GM12874 (cell line): ENCODE results near the gene RALBP1.

Source experiments
- CTCF ChIP-seq: IDR thresholded peaks from 2 replicates; pipeline ENCODE4 v1.5.1; 2011; ENCODE audit warnings: low read depth, mild to moderate bottlenecking, control low read depth, low read length, moderate library complexity; ENCODE audit not compliant: insufficient read depth

The RALBP1 gene

GRCh38 chr18:9434122-9434701 lies 41.1 kb upstream of the RALBP1 start:
- no peak for TF ChIP-seq CTCF

DNA sequence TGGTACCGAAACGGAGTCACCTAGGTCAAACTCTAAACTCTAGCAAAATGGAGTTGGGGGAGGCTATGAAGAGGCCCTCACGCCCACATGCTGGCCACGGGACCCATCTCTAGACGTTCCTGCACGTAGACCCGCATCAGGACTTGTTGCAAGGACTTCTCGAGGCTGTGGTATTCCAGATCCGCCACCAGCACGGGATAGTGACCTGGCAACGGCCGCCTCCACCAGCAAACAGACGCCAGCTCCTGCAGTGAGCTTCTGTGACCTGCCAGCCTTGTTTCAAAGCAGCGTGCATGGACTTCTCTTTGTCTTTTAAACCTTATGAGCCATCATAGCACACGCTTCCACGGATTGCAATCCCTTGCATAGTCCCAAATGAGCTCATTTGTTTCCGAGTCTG lies 40.3 kb upstream of the RALBP1 start:
- no peak for TF ChIP-seq CTCF

- no peak for TF ChIP-seq CTCF
Observed at GRCh38 chr18:9436206-9436929, 38.9 kb upstream of the RALBP1 start.

- no peak for TF ChIP-seq CTCF
Observed at GRCh38 chr18:9437021-9437437, 38.3 kb upstream of the RALBP1 start.

GRCh38 chr18:9437672-9438071 lies 37.6 kb upstream of the RALBP1 start:
- TF ChIP-seq CTCF = no peak

DNA sequence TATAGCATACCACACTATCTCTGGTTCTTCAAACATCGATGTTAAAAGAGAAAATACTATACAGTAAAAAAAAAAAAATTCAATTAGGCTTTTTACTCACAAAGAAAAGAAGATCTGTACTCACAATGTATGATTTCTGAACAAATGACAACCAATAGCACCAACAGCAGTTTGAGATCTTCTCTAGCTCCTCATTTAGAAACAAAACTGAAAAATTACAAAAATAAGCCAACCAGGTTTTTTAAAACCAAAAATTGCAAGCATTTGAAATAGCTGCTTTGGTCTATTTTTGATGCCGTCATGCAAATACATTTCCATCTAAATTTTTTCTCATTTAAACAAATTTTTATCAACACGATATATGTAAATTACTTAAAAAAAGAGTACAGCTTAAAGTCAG lies 34.3 kb upstream of the RALBP1 start:
- TF ChIP-seq CTCF = no peak

DNA sequence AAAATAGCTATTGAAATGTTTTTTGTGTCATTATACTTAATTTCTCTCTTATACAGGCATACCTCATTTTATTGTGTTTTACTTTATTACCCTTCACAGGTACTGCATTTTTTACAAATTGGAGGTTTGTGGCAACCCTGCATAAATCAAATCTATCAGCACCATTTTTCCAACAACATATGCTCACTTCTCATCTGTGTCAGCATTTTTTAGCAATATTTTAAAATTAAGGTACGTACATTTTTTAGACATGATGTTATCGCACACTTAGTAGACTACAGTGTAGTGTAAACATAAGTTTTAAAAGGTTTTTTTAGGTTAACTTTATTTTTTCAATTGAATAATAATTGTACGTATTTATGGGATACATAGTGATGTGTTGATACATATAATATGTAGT lies 30.8 kb upstream of the RALBP1 start:
- TF ChIP-seq CTCF = no peak
